Measurements from ENCODE around the gene LIMS2.

- TF ChIP-seq CTCF (IDR thresholded peaks at IDR 0.05) = no peak
- TF ChIP-seq POLR2A (IDR thresholded peaks at IDR 0.05) = no peak
Measured at GRCh38 chr2:127670957-127671290, 4.4 kb downstream of the LIMS2 start.

All from right lobe of liver (tissue), 4 donors.